NCI-H187 treated with DMSO at 0.1 percent for 48 hours (cell line): ENCODE data around the gene TAS2R31.

Source experiments
- DNase-seq: peaks from one replicate; lab custom pipeline; 2025; lab: John Stamatoyannopoulos, UW

Gene TAS2R31

DNA sequence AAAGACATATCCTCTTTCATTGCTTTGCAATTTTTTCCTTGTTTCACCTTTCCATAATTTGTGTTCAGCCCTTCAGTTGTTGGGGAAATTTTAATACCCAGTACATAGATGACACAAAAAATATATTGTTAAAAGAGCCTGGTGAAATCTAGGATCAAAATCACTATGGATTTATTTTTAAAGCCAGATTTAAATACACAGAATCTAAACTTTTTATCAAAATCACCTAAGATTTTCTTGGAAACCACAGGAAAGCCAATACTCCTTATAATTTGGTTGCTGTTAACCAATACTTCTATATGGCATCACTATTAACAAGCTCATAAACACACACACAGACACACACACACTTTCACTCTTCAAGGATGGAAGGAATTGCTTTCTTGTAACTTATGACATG lies 33.0 kb downstream of the TAS2R31 start, which contains the start of gene TAS2R20:
TAS2R20 (minus strand) TSS at position 101 of the 400 bp plus-strand sequence. CDS start 429 bp downstream, outside the sequence.
- DNase-seq = no peak

DNA sequence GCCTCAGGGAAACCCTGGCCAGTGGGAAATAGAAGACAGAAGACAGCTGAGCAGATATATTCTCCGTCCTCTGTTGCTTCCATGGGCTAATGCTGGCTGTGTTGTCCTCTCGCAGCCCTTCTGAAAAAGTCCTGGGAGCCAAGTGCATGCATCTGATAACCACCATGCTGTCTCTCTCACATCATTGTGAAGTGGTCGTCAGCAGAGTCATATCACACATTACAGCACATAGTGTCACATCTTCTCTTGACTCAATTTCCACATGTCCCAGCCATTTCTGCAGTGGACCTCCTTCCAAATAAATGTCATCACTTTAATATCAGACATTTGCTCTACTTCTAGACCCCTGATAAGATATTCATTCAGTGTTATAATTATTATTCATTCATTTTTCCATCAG lies 36.9 kb downstream of the TAS2R31 start:
- DNase-seq = no peak

- DNase-seq = no peak
Measured at GRCh38 chr12:10989107-10989506, 42.1 kb downstream of the TAS2R31 start.

DNA sequence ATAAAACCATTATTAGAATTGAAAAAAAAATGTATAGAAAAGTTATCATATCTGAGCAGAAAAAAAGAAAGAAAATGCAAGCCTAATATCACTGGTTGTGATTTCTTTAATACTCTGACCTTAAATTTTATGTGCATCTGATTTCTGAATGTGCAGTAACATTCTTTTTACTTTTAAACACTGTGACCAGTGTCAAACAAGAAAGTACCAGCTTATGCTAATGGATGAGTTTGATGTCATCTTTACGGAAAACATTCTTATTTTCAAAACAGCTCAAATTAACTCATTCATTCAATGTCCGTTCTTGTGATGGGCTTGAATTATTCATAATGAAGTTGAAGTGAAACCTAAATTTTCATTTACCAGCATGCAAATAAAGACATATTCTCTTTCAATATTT lies 44.4 kb downstream of the TAS2R31 start, which contains the start of gene TAS2R50:
TAS2R50 (minus strand) TSS at position 101 of the 400 bp plus-strand sequence; CDS start at position 49, 52 bp downstream.
- no peak for DNase-seq

DNA sequence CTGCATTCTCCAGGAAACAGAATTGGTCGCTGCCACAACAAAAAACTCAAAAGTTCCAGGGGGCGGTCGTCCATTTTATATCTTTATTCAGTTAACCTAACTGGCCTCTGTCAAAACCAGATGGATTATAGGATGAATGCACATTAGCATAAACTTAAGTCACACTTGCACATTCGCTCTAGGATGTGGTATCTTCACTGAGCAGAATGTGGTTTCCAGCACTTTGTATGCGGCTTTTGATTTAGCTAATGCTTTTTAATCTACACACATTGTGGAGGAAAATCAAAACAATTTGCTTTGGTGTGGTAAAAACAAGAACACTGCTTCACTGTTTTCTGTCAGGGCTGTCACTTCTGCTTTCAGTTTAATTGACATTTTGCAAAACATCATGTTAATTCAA lies 49.0 kb downstream of the TAS2R31 start:
- DNase-seq = no peak
